ENCODE data around the gene TRAF2.
A peak's percentile ranks its signal among the peaks of the same experiment; 100 is the strongest.
"Not testable (repeated sequence)": the region's sequence is repeated elsewhere in the genome, so short reads cannot be mapped to it uniquely, and the experiment has no call there.

The TRAF2 gene

GRCh38 chr9:136885950-136886578, at the start of gene TRAF2:
Gene TRAF2, plus strand, starts transcription at chr9:136886516. Its CDS starts 12,225 bp downstream, at chr9:136898741.
- peak; percentile 95 for DNase-seq (ENCODE audit: low read depth)

GRCh38 chr9:136837146-136837855, 49.0 kb upstream of the TRAF2 start:
- DNase-seq (ENCODE audit: low read depth): no peak

DNA sequence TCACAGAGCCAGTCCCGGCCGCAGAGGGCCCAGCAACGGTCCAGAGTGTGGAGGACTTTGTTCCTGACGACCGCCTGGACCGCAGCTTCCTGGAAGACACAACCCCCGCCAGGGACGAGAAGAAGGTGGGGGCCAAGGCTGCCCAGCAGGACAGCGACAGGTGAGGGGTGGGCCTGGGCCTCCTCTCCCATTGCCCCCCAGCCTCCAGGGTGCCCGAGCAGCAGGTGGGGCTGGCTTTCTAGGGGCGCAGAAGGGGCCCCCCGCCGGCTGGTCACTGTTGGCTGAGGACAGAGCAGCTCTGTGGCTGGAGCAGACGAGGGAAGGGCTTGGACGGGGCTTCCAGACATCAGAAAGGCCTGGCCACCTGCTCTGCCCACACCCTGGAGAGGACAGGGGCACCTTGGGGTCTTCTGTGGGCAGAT, 48.4 kb upstream of the TRAF2 start:
- not testable (repeated sequence) for DNase-seq (ENCODE audit: low read depth)

GRCh38 chr9:136838314-136839228, 47.7 kb upstream of the TRAF2 start:
- DNase-seq (ENCODE audit: low read depth): no peak

DNA sequence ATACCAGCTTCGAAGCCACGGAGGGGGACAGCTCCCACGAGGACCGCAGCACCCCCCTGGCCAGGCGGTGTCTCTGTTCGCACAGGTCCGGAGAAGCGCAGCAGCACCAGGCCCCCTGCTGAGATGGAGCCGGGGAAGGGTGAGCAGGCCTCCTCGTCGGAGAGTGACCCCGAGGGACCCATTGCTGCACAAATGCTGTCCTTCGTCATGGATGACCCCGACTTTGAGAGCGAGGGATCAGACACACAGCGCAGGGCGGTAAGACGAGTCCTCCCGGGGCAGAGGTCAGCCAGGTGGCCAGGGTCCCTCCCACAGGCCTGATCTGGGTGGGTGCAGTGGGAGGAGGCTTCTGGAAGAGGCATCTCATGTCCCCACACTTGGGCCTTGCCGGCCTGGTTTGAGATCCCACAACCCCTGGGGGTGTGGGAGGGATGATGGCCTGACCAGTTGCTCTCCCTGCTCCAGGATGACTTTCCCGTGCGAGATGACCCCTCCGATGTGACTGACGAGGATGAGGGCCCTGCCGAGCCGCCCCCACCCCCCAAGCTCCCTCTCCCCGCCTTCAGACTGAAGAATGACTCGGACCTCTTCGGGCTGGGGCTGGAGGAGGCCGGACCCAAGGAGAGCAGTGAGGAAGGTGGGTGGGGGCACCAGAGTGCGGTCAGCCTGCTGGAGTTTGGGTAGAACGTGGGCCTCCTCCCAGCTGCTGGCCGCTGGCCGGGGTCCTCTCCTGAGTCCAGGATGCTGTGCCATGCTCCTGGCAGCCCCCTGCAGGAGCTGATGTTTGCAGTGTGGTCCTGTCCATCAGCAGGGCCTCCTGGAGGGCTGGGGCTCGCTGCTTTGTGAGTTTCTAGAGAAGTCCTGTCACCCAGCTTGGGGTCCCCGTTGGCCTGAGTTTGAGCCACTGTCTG, 46.8 kb upstream of the TRAF2 start:
- no peak for DNase-seq (ENCODE audit: low read depth)

DNA sequence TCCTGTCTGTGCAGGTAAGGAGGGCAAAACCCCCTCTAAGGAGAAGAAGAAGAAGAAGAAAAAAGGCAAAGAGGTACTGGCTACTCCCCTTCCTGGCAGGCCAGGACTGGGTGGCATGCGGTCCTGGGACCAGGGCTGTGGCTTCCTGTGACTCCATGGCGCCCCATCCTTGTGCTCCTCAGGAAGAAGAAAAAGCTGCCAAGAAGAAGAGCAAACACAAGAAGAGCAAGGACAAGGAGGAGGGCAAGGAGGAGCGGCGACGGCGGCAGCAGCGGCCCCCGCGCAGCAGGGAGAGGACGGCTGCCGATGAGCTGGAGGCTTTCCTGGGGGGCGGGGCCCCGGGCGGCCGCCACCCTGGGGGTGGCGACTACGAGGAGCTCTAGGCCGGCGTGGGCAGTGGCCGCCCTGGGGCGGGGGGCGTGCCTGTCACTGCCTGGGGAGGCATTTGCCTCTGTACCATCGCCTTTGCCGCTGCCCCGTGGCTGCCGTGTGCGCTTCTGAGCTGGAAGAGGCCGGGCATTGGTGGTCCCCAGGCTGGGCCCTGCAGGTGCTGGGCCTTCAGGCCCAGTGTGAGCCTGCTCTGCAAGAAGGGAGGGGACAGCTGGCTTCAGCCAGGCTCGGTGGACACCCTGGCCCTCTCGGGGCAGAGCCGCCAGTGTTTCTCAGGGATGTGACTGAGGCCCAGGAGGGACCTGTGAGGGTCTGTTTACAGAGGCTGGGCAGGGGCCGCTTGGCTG, 46.0 kb upstream of the TRAF2 start:
- no peak for DNase-seq (ENCODE audit: low read depth)

DNA sequence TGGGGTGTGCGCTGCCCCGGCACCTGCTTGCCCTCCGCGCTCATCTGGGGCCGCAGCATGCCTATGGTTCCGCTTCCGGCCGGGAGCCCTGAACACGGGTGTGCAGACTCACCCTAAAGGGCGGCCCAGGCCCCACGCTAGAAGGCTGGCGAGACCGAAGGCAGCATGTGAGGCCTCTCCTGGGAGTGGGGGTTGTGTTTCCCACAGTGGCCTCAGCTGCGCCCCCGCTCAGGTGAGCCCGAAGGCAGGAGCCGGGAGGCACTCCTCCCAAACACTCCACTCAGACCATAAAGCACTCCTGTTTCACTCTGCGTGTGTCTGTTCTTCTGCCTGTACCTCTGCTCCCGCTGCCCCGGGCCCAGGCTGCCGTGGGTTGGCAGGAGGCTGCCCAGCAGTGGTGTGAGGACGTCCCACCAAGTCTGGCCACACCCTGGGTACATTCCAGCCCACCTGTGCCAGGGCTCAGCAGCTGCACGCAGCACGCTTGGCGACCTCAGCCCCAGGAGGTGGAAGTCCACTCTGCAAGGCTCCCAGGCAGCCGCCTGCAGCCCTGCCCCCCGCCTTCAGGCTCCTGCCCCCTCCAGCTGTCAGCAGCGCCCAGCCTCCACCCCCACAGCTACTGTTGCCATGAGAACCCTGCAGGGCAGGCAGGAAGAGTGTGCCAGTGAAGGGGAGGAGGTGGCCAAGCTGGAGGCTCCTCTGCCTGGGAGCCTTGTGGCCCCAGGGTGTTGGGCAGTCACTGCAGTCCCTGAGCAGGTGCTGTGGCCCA, 45.3 kb upstream of the TRAF2 start:
- no peak for DNase-seq (ENCODE audit: low read depth)

DNA sequence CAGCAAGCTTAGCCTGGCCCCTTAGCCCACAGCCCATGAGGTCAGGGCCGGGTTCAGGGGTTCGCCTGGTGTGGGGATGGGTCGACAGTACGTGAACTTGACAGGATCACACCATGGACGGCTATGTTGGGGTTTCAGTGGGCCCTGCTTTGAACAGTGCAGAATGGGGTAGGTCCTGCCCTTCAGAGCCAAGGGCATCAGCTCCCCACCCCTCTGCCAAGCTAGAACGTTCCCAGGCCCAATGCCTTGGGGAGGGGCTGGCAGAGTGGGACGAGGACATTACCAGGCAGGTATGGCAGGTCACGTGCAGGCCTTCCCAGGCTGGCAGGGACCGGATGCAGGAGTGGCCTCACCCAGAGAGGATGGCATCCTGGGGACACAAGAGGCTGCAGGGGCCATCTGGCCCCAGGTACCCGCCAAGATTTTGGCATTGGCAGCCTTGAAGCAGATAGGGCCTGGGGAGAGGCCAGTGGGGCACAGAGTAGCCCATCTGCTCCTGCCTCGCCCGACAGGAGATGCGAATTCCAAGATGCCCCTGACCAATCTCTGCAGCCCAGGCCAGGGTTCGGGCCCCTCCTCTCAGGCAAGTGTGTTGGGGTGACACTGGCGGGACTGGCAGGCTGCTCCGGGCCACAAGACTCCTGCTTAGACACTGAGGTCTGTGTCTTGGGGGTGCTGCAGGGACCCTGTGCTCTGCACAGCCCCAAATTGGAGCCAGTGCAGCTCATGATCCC, 44.5 kb upstream of the TRAF2 start:
- not testable (repeated sequence) for DNase-seq (ENCODE audit: low read depth)

DNA sequence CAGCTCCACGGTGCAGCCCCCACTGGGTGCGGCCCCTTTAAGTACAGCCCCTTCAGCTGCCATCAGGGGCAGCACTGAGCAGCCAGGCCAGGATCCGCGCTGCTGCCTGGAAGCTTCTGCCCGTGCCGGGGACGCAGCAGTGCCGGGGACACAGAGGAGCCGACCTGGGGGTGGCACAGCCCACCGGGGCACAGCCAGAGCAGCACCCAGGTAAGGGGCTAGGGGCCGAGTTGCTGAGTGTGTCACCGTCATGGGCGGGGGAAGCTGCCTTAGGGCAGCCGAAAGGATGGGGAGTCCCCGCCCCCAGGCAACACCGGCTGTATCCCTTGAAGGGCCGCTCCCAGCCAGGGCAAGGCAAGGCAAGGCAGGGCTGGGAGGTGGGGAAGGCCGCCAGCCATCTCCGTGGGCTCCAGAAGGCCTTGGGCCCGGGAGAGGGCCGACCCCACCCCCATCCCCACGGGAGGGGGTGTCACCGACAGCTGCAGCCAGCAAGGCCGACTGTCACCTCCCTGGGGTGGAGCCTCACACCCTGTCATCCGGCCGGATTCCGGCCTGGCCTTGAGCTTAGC, 43.9 kb upstream of the TRAF2 start, which contains the start of gene AJM1:
AJM1 (plus strand) TSS at position 99 of the 569 bp plus-strand sequence. CDS start 1,937 bp downstream, outside the sequence.
- not testable (repeated sequence) for DNase-seq (ENCODE audit: low read depth)

GRCh38 chr9:136843159-136843800, 43.0 kb upstream of the TRAF2 start:
- not testable (repeated sequence) for DNase-seq (ENCODE audit: low read depth)

DNA sequence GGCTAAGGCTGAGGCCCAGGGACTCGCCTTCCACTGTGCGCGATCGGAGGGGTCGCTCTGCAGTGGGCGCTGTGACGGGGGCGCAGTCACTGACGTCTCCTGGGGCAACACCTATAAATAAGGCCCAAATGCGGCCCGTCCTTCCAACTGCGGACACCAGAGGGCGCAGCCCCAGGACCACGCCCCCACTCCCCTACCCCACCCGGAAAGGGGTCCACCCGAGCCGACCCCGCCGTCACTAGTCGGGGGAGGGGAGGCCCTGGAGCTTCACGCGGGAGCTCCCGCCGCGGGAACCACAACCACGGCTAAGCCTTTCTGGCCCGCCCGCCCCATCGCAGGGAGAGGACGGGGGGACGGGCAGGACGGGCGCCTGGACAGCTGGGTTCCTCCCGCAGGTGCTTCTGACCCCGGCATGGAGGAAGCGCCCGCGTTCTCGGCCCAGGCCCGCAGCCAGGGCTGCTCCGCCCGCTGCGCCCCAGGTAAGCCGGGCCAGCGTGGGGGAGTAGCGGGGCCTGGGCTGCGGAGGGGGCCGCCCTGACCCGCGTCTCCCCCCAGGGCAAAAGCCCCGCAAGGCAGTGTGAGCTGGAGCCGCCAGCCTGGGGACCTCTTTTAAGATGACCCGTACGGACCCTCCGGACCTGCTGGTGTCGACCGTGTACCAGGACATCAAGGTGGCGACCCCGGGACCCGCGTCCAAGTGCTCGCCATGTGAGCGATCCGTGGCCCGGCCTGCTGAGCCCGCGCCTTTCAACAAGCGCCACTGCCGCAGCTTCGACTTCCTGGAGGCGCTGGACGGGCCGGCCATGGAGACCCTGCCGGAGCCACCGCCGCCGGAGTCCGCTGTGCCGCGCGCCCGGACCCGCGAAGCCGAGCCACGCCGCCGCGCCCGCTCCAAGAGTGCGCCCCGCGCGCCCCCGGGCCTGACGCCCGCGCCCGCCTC, 42.2 kb upstream of the TRAF2 start:
- DNase-seq (ENCODE audit: low read depth): not testable (repeated sequence)

DNA sequence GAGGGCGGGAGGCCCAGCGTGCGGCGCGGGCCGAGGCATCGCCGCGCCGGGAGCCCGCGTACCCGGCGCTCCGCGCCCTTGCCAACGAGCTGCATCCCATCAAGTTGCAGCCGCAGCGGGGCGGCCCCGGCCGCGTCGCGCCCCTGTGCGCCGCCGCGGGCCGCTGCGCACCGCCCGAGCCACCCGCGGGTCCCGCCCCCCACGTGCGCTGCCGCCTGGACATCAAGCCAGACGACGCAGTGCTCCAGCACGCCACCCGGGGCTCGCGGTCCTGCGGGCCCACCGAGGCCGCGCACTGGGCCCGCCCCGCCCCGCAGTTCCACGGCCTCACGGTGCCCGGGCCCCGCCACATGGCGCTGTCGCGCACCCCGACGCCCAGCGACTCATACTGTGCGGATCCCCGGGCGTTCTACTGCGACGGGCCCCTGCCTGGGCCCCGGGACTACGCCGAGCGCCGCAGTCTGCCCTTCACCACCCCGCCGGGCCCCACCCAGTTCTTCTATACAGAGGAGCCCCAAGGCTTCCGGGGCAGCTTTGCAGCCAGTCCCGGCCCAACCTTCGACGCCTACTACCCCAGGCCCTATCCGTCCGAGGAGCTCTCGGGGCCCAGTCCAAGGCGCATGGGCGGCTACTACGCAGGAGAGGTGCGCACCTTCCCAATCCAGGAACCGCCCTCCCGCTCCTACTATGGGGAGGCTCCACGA, 41.4 kb upstream of the TRAF2 start:
- DNase-seq (ENCODE audit: low read depth): no peak

DNA sequence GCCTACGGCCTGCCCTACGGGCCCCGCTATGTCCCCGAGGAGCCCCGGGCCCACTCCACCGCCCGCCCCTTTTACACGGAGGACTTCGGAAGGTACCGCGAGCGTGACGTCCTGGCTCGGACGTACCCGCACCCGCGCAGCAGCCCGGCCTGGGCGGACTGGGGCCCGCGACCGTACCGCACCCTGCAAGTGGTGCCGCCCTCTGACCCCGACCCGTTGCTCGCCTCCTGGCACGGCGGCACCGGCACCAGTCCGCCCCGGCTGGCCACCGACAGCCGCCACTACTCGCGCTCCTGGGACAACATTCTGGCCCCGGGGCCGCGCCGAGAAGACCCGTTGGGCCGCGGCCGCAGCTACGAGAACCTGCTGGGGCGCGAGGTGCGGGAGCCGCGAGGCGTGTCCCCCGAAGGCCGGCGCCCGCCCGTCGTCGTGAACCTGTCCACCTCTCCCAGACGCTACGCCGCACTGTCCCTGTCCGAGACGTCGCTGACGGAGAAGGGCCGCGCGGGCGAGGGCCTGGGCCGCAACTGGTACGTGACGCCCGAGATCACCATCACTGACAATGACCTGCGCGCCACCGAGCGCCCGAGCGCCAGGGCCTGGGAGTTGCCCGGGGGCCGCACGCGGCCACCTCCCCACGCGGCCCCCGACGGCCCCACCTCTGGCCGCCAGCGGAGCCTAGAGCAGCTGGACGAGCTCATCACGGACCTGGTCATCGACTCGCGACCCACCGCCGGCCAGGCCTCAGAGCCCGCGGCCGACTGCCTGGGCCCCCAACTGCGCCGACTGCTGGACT, 40.7 kb upstream of the TRAF2 start:
- no peak for DNase-seq (ENCODE audit: low read depth)

- no peak for DNase-seq (ENCODE audit: low read depth)
These were observed 39.8 kb upstream of the TRAF2 start for GRCh38 chr9:136846376-136847087.

Measured in GM04503 (cell line).